SK-N-SH treated with all-trans-retinoic acid at 6 μM for 48 hours (cell line): ENCODE measurements around the gene FCHSD2.

ENCODE experiments used
- ARNTL ChIP-seq: fragments of 450-650 bp; formaldehyde crosslinking; IDR thresholded peaks from 2 replicates; pipeline ENCODE4 v1.5.0; 2020; ENCODE audit warnings: low read depth, mild to moderate bottlenecking, moderate library complexity, borderline replicate concordance
- GLIS3 ChIP-seq: fragments of 250-450 bp; sonication (Bioruptor Pico); IDR thresholded peaks from 2 replicates; pipeline ENCODE4 v1.5.0; 2020; ENCODE audit warnings: mild to moderate bottlenecking, moderate library complexity
- RARB ChIP-seq: fragments of 250-450 bp; sonication (Bioruptor Pico); IDR thresholded peaks from 2 replicates; pipeline ENCODE4 v1.8.0; 2021; ENCODE audit warnings: mild to moderate bottlenecking, moderate library complexity
- SNAI2 ChIP-seq: fragments of 250-450 bp; sonication (Bioruptor Pico); IDR thresholded peaks from 2 replicates; pipeline ENCODE4 v1.5.0; 2020; ENCODE audit warnings: mild to moderate bottlenecking, moderate library complexity
- TOX ChIP-seq: fragments of 250-450 bp; sonication (Bioruptor Pico); IDR thresholded peaks from 2 replicates; pipeline ENCODE4 v1.8.0; 2021; ENCODE audit warnings: mild to moderate bottlenecking, moderate library complexity, borderline replicate concordance
- ZNF70 ChIP-seq: fragments of 450-650 bp; formaldehyde crosslinking; IDR thresholded peaks from 2 replicates; pipeline ENCODE4 v1.5.0; 2020; ENCODE audit warnings: mild to moderate bottlenecking, moderate library complexity
- TF ChIP-seq, protein P1 (sequence below): fragments of 250-450 bp; sonication (Bioruptor Pico); IDR thresholded peaks from 2 replicates; pipeline ENCODE4 v1.5.1; 2020; ENCODE audit warnings: low read depth, mild to moderate bottlenecking, moderate library complexity
- TF ChIP-seq, protein P2 (sequence below): fragments of 250-450 bp; sonication (Bioruptor Pico); IDR thresholded peaks from 2 replicates; pipeline ENCODE4 v1.8.0; 2021; ENCODE audit warnings: low read depth, mild to moderate bottlenecking, moderate library complexity, borderline replicate concordance
- TF ChIP-seq, protein P3 (sequence below): fragments of 250-450 bp; sonication (Bioruptor Pico); IDR thresholded peaks from 2 replicates; pipeline ENCODE4 v1.8.0; 2020; ENCODE audit warnings: mild to moderate bottlenecking, moderate library complexity, borderline replicate concordance

DNA sequence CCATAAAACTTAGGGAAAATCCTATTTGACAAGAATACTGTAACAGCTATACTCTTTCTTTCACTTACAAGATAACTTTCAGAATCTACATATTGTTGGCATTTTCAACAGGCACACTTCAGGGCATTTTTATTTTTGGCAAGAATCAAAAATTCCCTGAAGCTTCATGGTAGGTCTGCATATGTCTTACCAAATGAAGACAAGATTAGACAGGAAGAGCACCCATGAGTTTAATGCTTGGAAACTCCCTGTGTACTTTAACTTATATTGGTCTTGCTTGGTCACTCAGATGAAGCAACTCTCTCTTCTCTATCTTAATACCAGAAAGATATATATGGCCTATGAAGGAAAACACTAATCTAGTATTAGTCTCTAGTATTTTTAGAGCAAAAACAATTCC, 190.2 kb downstream of the FCHSD2 start:
- TF ChIP-seq RARB, result no peak
- TF ChIP-seq GLIS3, result no peak
- TF ChIP-seq SNAI2 (CRISPR knock-in tag), result no peak
- TF ChIP-seq, protein P1, sequence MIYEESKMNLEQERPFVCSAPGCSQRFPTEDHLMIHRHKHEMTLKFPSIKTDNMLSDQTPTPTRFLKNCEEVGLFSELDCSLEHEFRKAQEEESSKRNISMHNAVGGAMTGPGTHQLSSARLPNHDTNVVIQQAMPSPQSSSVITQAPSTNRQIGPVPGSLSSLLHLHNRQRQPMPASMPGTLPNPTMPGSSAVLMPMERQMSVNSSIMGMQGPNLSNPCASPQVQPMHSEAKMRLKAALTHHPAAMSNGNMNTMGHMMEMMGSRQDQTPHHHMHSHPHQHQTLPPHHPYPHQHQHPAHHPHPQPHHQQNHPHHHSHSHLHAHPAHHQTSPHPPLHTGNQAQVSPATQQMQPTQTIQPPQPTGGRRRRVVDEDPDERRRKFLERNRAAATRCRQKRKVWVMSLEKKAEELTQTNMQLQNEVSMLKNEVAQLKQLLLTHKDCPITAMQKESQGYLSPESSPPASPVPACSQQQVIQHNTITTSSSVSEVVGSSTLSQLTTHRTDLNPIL (CRISPR knock-in tag), result no peak
- TF ChIP-seq, protein P2, sequence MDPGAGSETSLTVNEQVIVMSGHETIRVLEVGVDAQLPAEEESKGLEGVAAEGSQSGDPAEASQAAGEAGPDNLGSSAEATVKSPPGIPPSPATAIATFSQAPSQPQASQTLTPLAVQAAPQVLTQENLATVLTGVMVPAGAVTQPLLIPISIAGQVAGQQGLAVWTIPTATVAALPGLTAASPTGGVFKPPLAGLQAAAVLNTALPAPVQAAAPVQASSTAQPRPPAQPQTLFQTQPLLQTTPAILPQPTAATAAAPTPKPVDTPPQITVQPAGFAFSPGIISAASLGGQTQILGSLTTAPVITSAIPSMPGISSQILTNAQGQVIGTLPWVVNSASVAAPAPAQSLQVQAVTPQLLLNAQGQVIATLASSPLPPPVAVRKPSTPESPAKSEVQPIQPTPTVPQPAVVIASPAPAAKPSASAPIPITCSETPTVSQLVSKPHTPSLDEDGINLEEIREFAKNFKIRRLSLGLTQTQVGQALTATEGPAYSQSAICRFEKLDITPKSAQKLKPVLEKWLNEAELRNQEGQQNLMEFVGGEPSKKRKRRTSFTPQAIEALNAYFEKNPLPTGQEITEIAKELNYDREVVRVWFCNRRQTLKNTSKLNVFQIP (CRISPR knock-in tag), result no peak
- TF ChIP-seq, protein P3, sequence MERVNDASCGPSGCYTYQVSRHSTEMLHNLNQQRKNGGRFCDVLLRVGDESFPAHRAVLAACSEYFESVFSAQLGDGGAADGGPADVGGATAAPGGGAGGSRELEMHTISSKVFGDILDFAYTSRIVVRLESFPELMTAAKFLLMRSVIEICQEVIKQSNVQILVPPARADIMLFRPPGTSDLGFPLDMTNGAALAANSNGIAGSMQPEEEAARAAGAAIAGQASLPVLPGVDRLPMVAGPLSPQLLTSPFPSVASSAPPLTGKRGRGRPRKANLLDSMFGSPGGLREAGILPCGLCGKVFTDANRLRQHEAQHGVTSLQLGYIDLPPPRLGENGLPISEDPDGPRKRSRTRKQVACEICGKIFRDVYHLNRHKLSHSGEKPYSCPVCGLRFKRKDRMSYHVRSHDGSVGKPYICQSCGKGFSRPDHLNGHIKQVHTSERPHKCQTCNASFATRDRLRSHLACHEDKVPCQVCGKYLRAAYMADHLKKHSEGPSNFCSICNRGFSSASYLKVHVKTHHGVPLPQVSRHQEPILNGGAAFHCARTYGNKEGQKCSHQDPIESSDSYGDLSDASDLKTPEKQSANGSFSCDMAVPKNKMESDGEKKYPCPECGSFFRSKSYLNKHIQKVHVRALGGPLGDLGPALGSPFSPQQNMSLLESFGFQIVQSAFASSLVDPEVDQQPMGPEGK (CRISPR knock-in tag), result no peak
- TF ChIP-seq TOX (CRISPR knock-in tag), result no peak
- TF ChIP-seq ARNTL, result no peak
- TF ChIP-seq ZNF70 (CRISPR knock-in tag), result no peak
